ENCODE data around the gene OR2AG1. TPM values are rescaled to one million over a fixed set of nuclear protein-coding genes. Genes with fewer than 3 reads are reported as not detected.
A peak's percentile ranks its signal among the peaks of the same experiment; 100 is the strongest.

The OR2AG1 gene
- total and polyA plus RNA-seq, 2 donors from 2014 or later = not detected

DNA sequence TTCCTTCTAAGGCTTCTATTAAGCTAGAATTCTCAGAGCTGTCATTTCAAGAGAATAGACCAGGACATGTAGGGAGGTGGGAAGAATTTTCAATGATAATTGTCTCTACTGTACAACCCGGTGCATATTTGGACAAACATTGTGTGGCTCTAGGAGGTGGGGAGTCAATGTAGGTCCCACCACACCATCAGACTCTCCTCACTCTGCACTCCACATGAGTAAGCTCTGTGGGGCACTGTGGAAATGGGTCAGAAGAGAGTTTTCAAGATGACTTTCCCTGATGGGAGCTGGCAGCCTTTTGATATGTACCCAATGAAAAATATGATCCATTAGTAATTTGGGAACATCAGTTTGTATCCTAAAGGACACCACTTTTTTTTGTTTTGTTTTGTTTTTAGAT, 44.2 kb upstream of the OR2AG1 start:
- TF ChIP-seq, protein P1, sequence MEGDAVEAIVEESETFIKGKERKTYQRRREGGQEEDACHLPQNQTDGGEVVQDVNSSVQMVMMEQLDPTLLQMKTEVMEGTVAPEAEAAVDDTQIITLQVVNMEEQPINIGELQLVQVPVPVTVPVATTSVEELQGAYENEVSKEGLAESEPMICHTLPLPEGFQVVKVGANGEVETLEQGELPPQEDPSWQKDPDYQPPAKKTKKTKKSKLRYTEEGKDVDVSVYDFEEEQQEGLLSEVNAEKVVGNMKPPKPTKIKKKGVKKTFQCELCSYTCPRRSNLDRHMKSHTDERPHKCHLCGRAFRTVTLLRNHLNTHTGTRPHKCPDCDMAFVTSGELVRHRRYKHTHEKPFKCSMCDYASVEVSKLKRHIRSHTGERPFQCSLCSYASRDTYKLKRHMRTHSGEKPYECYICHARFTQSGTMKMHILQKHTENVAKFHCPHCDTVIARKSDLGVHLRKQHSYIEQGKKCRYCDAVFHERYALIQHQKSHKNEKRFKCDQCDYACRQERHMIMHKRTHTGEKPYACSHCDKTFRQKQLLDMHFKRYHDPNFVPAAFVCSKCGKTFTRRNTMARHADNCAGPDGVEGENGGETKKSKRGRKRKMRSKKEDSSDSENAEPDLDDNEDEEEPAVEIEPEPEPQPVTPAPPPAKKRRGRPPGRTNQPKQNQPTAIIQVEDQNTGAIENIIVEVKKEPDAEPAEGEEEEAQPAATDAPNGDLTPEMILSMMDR (IDR thresholded peaks at IDR 0.05; ENCODE audit: borderline replicate concordance, extremely low read depth, insufficient read depth) = no peak
- no peak for FAIRE-seq

DNA sequence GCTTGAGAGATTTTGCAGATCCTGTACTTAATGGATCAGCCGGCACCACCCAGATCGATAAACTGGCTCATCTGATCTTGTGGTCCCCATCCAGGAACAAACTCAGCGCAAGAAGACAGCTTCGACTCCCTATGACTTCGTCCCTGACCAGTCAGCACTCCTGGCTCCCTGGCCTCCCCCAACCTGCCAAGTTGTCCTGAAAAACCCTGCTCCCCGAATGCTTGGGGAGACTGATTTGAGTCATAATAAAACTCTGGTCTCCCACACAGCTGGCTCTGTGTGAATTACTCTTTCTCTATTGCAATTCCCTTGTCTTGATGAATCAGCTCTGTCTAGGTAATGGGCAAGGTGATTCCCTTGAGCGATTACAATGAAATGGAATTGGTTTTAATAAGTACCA, 40.6 kb upstream of the OR2AG1 start:
- no peak overlapping the region for H3K9ac ChIP-seq (ENCODE audit: low read length in 3 of 3)
- H3K27ac ChIP-seq (ENCODE audit: low read depth in 2 of 2, low read length in 2 of 2) = no peak overlapping the region
- no peaks in the 10 kb centered on the region for H3K9me3 ChIP-seq (ENCODE audit: control insufficient read depth in 2 of 3, insufficient read depth in 1 of 3, low read length in 3 of 3)
- peaks cover 0 to 3% (median 0%) of the 10 kb centered on the region in 3 donors for H3K4me1 ChIP-seq (ENCODE audit: control insufficient read depth in 2 of 3, insufficient read depth in 2 of 3, low read depth in 1 of 3, low read length in 3 of 3)
- DNase-seq (no peak), FAIRE-seq (no peak)
- no peak overlapping the region for H3K4me3 ChIP-seq (ENCODE audit: low read length in 3 of 3)
- TF ChIP-seq, protein P1 (IDR thresholded peaks at IDR 0.05; ENCODE audit: borderline replicate concordance, extremely low read depth, insufficient read depth) = no peak
- no peaks in the 10 kb centered on the region for H3K27me3 ChIP-seq (ENCODE audit: control insufficient read depth, insufficient read depth, low read length)
- intact Hi-C loops (cut with DNase I) = no loop called here
- H3K36me3 ChIP-seq (ENCODE audit: control insufficient read depth in 2 of 3, insufficient read depth in 3 of 3, low read length in 3 of 3) = no peaks in the 10 kb centered on the region

More for the DNA sequence above, 44.2 kb upstream of the OR2AG1 start:
- intact Hi-C loops (cut with DNase I) = no loop called here
- DNase-seq = no peak
- Histone ChIP-seq H3K9ac (ENCODE audit: low read length in 3 of 3) (no peak overlapping the region), H3K4me1 (ENCODE audit: control insufficient read depth in 2 of 3, insufficient read depth in 2 of 3, low read depth in 1 of 3, low read length in 3 of 3) (no peaks in the 10 kb centered on the region), H3K27ac (ENCODE audit: low read depth in 2 of 2, low read length in 2 of 2) (no peak overlapping the region), H3K36me3 (ENCODE audit: control insufficient read depth in 2 of 3, insufficient read depth in 3 of 3, low read length in 3 of 3) (no peaks in the 10 kb centered on the region), H3K27me3 (ENCODE audit: control insufficient read depth, insufficient read depth, low read length) (no peaks in the 10 kb centered on the region), H3K4me3 (ENCODE audit: low read length in 3 of 3) (no peak overlapping the region), H3K9me3 (ENCODE audit: control insufficient read depth in 2 of 3, insufficient read depth in 1 of 3, low read length in 3 of 3) (no peaks in the 10 kb centered on the region)

- TF ChIP-seq, protein P1 (IDR thresholded peaks at IDR 0.05; ENCODE audit: borderline replicate concordance, extremely low read depth, insufficient read depth) = no peak
- intact Hi-C loops (cut with DNase I) = no loop called here
- peak overlapping the region in 2 of 3 donors; percentile 37 to 53 for H3K4me3 ChIP-seq (ENCODE audit: low read length in 3 of 3)
- H3K9me3 ChIP-seq (ENCODE audit: control insufficient read depth in 2 of 3, insufficient read depth in 1 of 3, low read length in 3 of 3) = no peaks in the 10 kb centered on the region
- no peaks in the 10 kb centered on the region for H3K27me3 ChIP-seq (ENCODE audit: control insufficient read depth, insufficient read depth, low read length)
- H3K4me1 ChIP-seq (ENCODE audit: control insufficient read depth in 2 of 3, insufficient read depth in 2 of 3, low read depth in 1 of 3, low read length in 3 of 3) = peaks cover 0 to 3% (median 0%) of the 10 kb centered on the region in 3 donors
- H3K36me3 ChIP-seq (ENCODE audit: control insufficient read depth in 2 of 3, insufficient read depth in 3 of 3, low read length in 3 of 3) = no peaks in the 10 kb centered on the region
- DNase-seq (no peak), FAIRE-seq (no peak)
- H3K27ac ChIP-seq (ENCODE audit: low read depth in 2 of 2, low read length in 2 of 2) = peak overlapping the region; percentile 51 to 76
- no peak overlapping the region for H3K9ac ChIP-seq (ENCODE audit: low read length in 3 of 3)
These were observed 37.8 kb upstream of the OR2AG1 start for GRCh38 chr11:6745018-6745417.

DNA sequence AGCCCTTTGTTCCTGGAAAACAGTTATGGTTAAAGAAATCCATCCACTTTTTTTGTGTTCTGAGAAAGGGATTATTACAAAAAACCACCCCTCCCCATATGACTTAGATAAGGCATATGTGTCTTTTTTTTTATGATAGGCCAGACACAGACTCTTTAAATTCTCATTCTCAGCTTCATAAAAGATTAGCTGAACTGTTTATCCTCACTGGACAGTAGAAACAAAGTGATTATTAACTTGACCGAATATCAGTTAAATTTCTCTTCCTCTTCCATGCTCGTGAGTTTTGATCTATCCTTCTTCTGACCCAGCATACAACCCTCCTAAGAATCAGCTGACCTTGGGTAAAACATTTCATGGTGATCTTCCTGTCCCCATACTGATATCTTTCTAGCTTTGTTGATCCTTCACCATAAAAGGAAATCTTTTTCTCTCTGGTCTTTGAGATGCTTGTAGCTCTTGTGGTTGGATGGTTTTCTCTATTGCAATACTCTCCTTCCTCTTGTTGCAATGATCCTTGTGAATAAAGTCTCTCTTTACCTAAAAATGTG, 37.3 kb upstream of the OR2AG1 start:
- FAIRE-seq (no peak), DNase-seq (no peak)
- intact Hi-C loops (cut with DNase I) = no loop called here
- no peaks in the 10 kb centered on the region for H3K27me3 ChIP-seq (ENCODE audit: control insufficient read depth, insufficient read depth, low read length)
- H3K9ac ChIP-seq (ENCODE audit: low read length in 3 of 3) = no peak overlapping the region
- H3K4me1 ChIP-seq (ENCODE audit: control insufficient read depth in 2 of 3, insufficient read depth in 2 of 3, low read depth in 1 of 3, low read length in 3 of 3) = peaks cover 0 to 3% (median 0%) of the 10 kb centered on the region in 3 donors
- H3K36me3 ChIP-seq (ENCODE audit: control insufficient read depth in 2 of 3, insufficient read depth in 3 of 3, low read length in 3 of 3) = no peaks in the 10 kb centered on the region
- H3K4me3 ChIP-seq (ENCODE audit: low read length in 3 of 3) = peak overlapping the region in 2 of 3 donors; percentile 46 to 53
- no peaks in the 10 kb centered on the region for H3K9me3 ChIP-seq (ENCODE audit: control insufficient read depth in 2 of 3, insufficient read depth in 1 of 3, low read length in 3 of 3)
- TF ChIP-seq, protein P1 (IDR thresholded peaks at IDR 0.05; ENCODE audit: borderline replicate concordance, extremely low read depth, insufficient read depth) = no peak
- H3K27ac ChIP-seq (ENCODE audit: low read depth in 2 of 2, low read length in 2 of 2) = peak overlapping the region; percentile 51 to 88

Data from kidney (tissue), 14 donors.